IMR-90 (cell line): ENCODE measurements around the gene RPS6KB1. TPM values are rescaled to one million over a fixed set of nuclear protein-coding genes. Genes with fewer than 3 reads are reported as not detected.
A peak's percentile ranks its signal among the peaks of the same experiment; 100 is the strongest.

Experiments
- ATAC-seq: fragments of 200-7000 bp; cut with Tn5 transposase; 2 replicates; pipeline ENCODE4 v1.9.1; 2020; ENCODE audit warnings: low read depth, mild to moderate bottlenecking, moderate library complexity
- BruUV-seq: library from RNA; stranded (reverse); fragments of 400-500 nt; replicated peaks from 2 replicates; lab custom pipeline; 2021; lab: Mats Ljungman, UMichigan
- CTCF ChIA-PET: fragments of 300-600 bp; formaldehyde crosslinking; extraction: SDS; loops from one replicate; lab custom pipeline; 2021; ENCODE audit warnings: antibody characterized with exemption; lab: Yijun Ruan, JAX
- POLR2A ChIA-PET: fragments of 300-600 bp; sonication (Branson Sonifier 250); formaldehyde crosslinking; loops from one replicate; lab custom pipeline; 2022; ENCODE audit warnings: antibody characterized with exemption; ENCODE audit not compliant: unreplicated experiment; lab: Charles Lee
- DNase-seq: peaks from one replicate; pipeline ENCODE4 v3.0.0; 2013
- H2AFZ ChIP-seq: replicated peaks from 2 replicates; pipeline ENCODE3; 2013; ENCODE audit warnings: low read length, mild to moderate bottlenecking; ENCODE audit not compliant: poor library complexity
- H2AK5ac ChIP-seq: 2 replicates; pipeline ENCODE4 v1.6.1; 2013; ENCODE audit warnings: low read depth, low read length, inconsistent platforms
- H2AK9ac ChIP-seq: replicated peaks from 2 replicates; pipeline ENCODE3; 2013; ENCODE audit warnings: mild to moderate bottlenecking, low read depth, low read length, moderate library complexity; ENCODE audit not compliant: poor library complexity
- H2BK120ac ChIP-seq: 2 replicates; pipeline ENCODE4 v1.6.1; 2013; ENCODE audit warnings: low read depth, low read length, inconsistent platforms
- H2BK15ac ChIP-seq: 3 replicates; pipeline ENCODE4 v1.6.1; 2013; ENCODE audit warnings: low read depth, low read length, inconsistent platforms
- H2BK20ac ChIP-seq: 2 replicates; pipeline ENCODE4 v1.6.1; 2013; ENCODE audit warnings: low read depth, mild to moderate bottlenecking, inconsistent platforms, low read length, moderate library complexity
- H2BK5ac ChIP-seq: 2 replicates; pipeline ENCODE4 v1.6.1; 2013; ENCODE audit warnings: mild to moderate bottlenecking, low read depth, low read length, inconsistent platforms; ENCODE audit not compliant: poor library complexity, severe bottlenecking
- H3K14ac ChIP-seq: replicated peaks from 2 replicates; pipeline ENCODE4 v1.6.1; 2013; ENCODE audit warnings: low read depth, low read length, inconsistent platforms
- H3K18ac ChIP-seq: 2 replicates; pipeline ENCODE4 v1.6.1; 2013; ENCODE audit warnings: low read depth, low read length, control low read depth
- H3K23ac ChIP-seq: 2 replicates; pipeline ENCODE4 v1.6.1; 2013; ENCODE audit warnings: low read depth, low read length, inconsistent platforms
- H3K27ac ChIP-seq: 2 replicates; pipeline ENCODE4 v1.5.1; 2013; ENCODE audit warnings: mild to moderate bottlenecking, control low read depth, low read length; ENCODE audit not compliant: insufficient read depth
- H3K27me3 ChIP-seq: 2 replicates; pipeline ENCODE4 v1.6.1; 2013; ENCODE audit warnings: low read length; ENCODE audit not compliant: control insufficient read depth, insufficient read depth
- H3K36me3 ChIP-seq: 2 replicates; pipeline ENCODE4 v1.6.1; 2013; ENCODE audit warnings: low read length, mixed read lengths; ENCODE audit not compliant: control insufficient read depth, insufficient read depth
- H3K4ac ChIP-seq: 2 replicates; pipeline ENCODE4 v1.6.1; 2013; ENCODE audit warnings: low read depth, low read length, inconsistent platforms
- H3K4me1 ChIP-seq: 2 replicates; pipeline ENCODE4 v1.6.1; 2013; ENCODE audit warnings: low read length, mixed read lengths; ENCODE audit not compliant: control insufficient read depth, insufficient read depth
- H3K4me2 ChIP-seq: 2 replicates; pipeline ENCODE4 v1.6.1; 2013; ENCODE audit warnings: low read depth, mild to moderate bottlenecking, control low read depth, low read length, moderate library complexity
- H3K4me3 ChIP-seq: 2 replicates; pipeline ENCODE4 v1.5.1; 2013; ENCODE audit warnings: low read depth, mild to moderate bottlenecking, control low read depth, low read length, moderate library complexity; ENCODE audit not compliant: insufficient read depth
- H3K56ac ChIP-seq: 2 replicates; pipeline ENCODE4 v1.6.1; 2013; ENCODE audit warnings: low read length, inconsistent platforms; ENCODE audit not compliant: insufficient read depth; ENCODE audit errors: extremely low read depth
- H3K79me1 ChIP-seq, 2 experiments: 2 replicates each; pipeline ENCODE4 v1.6.1; 2013; ENCODE audit warnings: low read length in 2 of 2, inconsistent platforms in 1 of 2, low read depth in 1 of 2
- H3K9ac ChIP-seq: 2 replicates; pipeline ENCODE4 v1.6.1; 2013; ENCODE audit warnings: low read depth, low read length, control low read depth
- H3K9me1 ChIP-seq: 2 replicates; pipeline ENCODE4 v1.6.1; 2013; ENCODE audit warnings: low read length, inconsistent platforms; ENCODE audit not compliant: insufficient read depth
- H3K9me3 ChIP-seq: 2 replicates; pipeline ENCODE4 v1.6.1; 2013; ENCODE audit warnings: low read length; ENCODE audit not compliant: control insufficient read depth, insufficient read depth
- H4K20me1 ChIP-seq: 2 replicates; pipeline ENCODE4 v1.6.1; 2013; ENCODE audit warnings: low read length, inconsistent platforms; ENCODE audit not compliant: insufficient read depth
- H4K5ac ChIP-seq: 2 replicates; pipeline ENCODE4 v1.6.1; 2013; ENCODE audit warnings: mild to moderate bottlenecking, low read depth, low read length, control low read depth
- H4K8ac ChIP-seq, 2 experiments: 2 replicates each; pipeline ENCODE4 v1.6.1; 2013; ENCODE audit warnings: low read depth in 2 of 2, low read length in 2 of 2, control low read depth in 1 of 2, inconsistent platforms in 1 of 2
- H4K91ac ChIP-seq: 2 replicates; pipeline ENCODE4 v1.6.1; 2013; ENCODE audit warnings: low read depth, low read length, inconsistent platforms; ENCODE audit not compliant: insufficient read depth
- BHLHE40 ChIP-seq: fragments of 150-350 bp; IDR thresholded peaks from 2 replicates; pipeline ENCODE4 v1.6.1; 2016; ENCODE audit warnings: mild to moderate bottlenecking, low read depth, low read length
- CEBPB ChIP-seq: IDR thresholded peaks from 2 replicates; pipeline ENCODE4 v1.6.1; 2012; ENCODE audit warnings: low read depth, low read length, improper control_type of control experiment
- CHD1 ChIP-seq: IDR thresholded peaks from 2 replicates; pipeline ENCODE4 v1.6.1; 2012; ENCODE audit warnings: low read depth, low read length, improper control_type of control experiment
- FOS ChIP-seq: fragments of 150-350 bp; IDR thresholded peaks from 2 replicates; pipeline ENCODE4 v1.6.1; 2016; ENCODE audit warnings: low read depth, low read length
- MAFK ChIP-seq: IDR thresholded peaks from 2 replicates; pipeline ENCODE4 v1.6.1; 2012; ENCODE audit warnings: low read depth, low read length, improper control_type of control experiment
- MAZ ChIP-seq: IDR thresholded peaks from 2 replicates; pipeline ENCODE4 v1.6.1; 2012; ENCODE audit warnings: low read depth, mild to moderate bottlenecking, low read length, improper control_type of control experiment, moderate library complexity, borderline replicate concordance
- MXI1 ChIP-seq: IDR thresholded peaks from 2 replicates; pipeline ENCODE4 v1.6.1; 2012; ENCODE audit warnings: low read depth, mild to moderate bottlenecking, low read length, moderate library complexity, borderline replicate concordance
- NFE2L2 ChIP-seq: fragments of 150-350 bp; IDR thresholded peaks from 2 replicates; pipeline ENCODE4 v1.6.1; 2016; ENCODE audit warnings: low read depth, mild to moderate bottlenecking, low read length
- POLR2A ChIP-seq: IDR thresholded peaks from 2 replicates; pipeline ENCODE4 v1.6.1; 2012; ENCODE audit warnings: mild to moderate bottlenecking, low read depth, low read length
- RAD21 ChIP-seq: IDR thresholded peaks from 2 replicates; pipeline ENCODE4 v1.6.1; 2012; ENCODE audit warnings: low read length, improper control_type of control experiment
- RCOR1 ChIP-seq: IDR thresholded peaks from 2 replicates; pipeline ENCODE4 v1.6.1; 2012; ENCODE audit warnings: mild to moderate bottlenecking, low read length, improper control_type of control experiment; ENCODE audit not compliant: insufficient replicate concordance
- RFX5 ChIP-seq: IDR thresholded peaks from 2 replicates; pipeline ENCODE4 v1.8.0; 2012; ENCODE audit warnings: low read depth, mild to moderate bottlenecking, low read length, moderate library complexity
- SMC3 ChIP-seq: fragments of 150-350 bp; IDR thresholded peaks from 2 replicates; pipeline ENCODE4 v1.6.1; 2016; ENCODE audit warnings: low read depth, mild to moderate bottlenecking, antibody characterized with exemption, low read length, moderate library complexity
- WGBS, 2 experiments: methylation state at CpG; one replicate each; pipeline versions ENCODE4 v1.1.5 to v1.1.7; 2013; ENCODE audit warnings: missing lambda C conversion rate in 2 of 2; ENCODE audit not compliant: insufficient read length in 1 of 2; ENCODE audit errors: extremely low coverage in 2 of 2; 5-methylcytosine and 5-hydroxymethylcytosine counted together
- dilution Hi-C: fragments of 300-500 bp; cut with HindIII; formaldehyde crosslinking; loops from one replicate; pipeline ENCODE4 v1.14.3; 2018; ENCODE audit warnings: low sequenced_read_pairs; ENCODE audit not compliant: unreplicated experiment
- in situ Hi-C: fragments of 300-500 bp; cut with MboI; formaldehyde crosslinking; loops from 3 replicates; pipeline ENCODE4 v1.14.3; 2019; ENCODE audit warnings: low sequenced_read_pairs, inconsistent platforms, mixed read lengths
- intact Hi-C: fragments of 100-400 bp; cut with micrococcal nuclease; formaldehyde crosslinking; loops from 2 replicates; pipeline ENCODE4 v1.10.0; 2022
- polyA plus RNA-seq, 3 experiments: library from polyadenylated mRNA; depleted of rRNA; stranded (reverse); fragments of >200 nt; gene quantifications; 2 replicates each; pipeline ENCODE4 v1.2.3, GENCODE V29; 2012; ENCODE audit warnings: low replicate concordance in 1 of 3
- total RNA-seq: library from RNA; depleted of rRNA; stranded (reverse); fragments of >200 nt; gene quantifications from 2 replicates; pipeline ENCODE4 v1.2.3, GENCODE V29; 2012
- TF ChIP-seq, protein P1 (sequence below): fragments of 150-350 bp; IDR thresholded peaks from 2 replicates; pipeline ENCODE4 v1.6.1; 2016; ENCODE audit warnings: low read depth, mild to moderate bottlenecking, low read length, moderate library complexity, borderline replicate concordance
- TF ChIP-seq, protein P2 (sequence below): fragments of 150-350 bp; IDR thresholded peaks from 2 replicates; pipeline ENCODE4 v1.6.1; 2017; ENCODE audit warnings: mild to moderate bottlenecking, antibody characterized with exemption, low read length, low read depth

Gene RPS6KB1
- total and polyA plus RNA-seq, 2 of the 4 experiments (the other 2 are of a cell fraction): 11.7 to 20.3 TPM

DNA sequence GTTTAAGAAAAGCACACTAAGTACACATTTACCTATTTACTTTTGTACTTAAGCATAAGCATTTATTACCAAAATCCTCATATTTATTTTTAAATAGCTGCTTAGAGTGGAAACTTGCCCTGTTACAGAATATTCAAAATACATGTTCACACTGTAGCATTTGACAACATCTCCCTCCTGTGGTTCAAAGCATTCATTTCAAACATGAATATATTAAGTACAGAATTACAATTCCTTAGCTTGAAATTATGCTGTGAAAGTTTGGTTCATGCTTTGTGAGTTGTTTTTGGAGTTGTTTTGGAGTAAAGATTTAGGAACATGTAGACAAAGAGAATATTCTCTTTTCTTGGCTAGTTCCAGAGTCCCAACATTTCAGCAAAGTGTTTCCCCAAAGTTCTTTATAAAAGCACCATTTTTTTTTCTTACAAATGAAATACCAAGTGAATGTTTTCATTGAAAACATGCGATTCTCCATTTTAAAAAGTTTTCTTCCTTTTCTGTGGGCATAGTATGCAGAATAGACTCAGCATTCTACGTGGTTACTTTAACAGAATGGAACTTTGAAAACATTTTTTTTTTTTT lies 33.4 kb upstream of the RPS6KB1 start:
- Histone ChIP-seq H3K18ac (no peak overlapping the region), H3K4ac (no peak overlapping the region), H3K4me1 (peaks cover 5% of the 10 kb centered on the region; the same call in 1 of the 2 replicates), H3K4me2 (no peak overlapping the region), H2AK5ac (no peak overlapping the region), H4K8ac (0 out of 4 replicates have a peak overlapping the region, but pooled peaks have one; percentile 18 to 51), H4K20me1 (no peaks in the 10 kb centered on the region), H3K9me3 (no peaks in the 10 kb centered on the region), H3K27me3 (no peaks in the 10 kb centered on the region), H3K27ac (peak overlapping the region; percentile 43; the same call in 1 of the 2 replicates), H3K9ac (no peak overlapping the region), H4K91ac (no peak overlapping the region), H3K9me1 (peaks cover 9% of the 10 kb centered on the region), H2BK15ac (0 out of 3 replicates have a peak overlapping the region, but pooled peaks have one; percentile 48), H3K4me3 (no peak overlapping the region), H3K79me1 (peaks cover 0 to 23% of the 10 kb centered on the region in 2 experiments; a peak in 3 of 4 replicates), H2BK20ac (no peak overlapping the region), H2BK120ac (0 out of 2 replicates have a peak overlapping the region, but pooled peaks have one; percentile 65), H2AFZ (no peak overlapping the region), H3K23ac (no peak overlapping the region), H2BK5ac (peak overlapping the region; percentile 14), H3K56ac (no peak overlapping the region), H4K5ac (no peak overlapping the region), H3K36me3 (peaks cover 2% of the 10 kb centered on the region), H3K14ac (no peak overlapping the region), H2AK9ac (no peak overlapping the region)
- CTCF ChIA-PET: interaction anchor here (0.6 to 1.7 kb wide), 9 partner anchors 9 to 158 kb away, joined by 3 to 6 read pairs (median 4); no protein-coding TSS in a partner anchor
- dilution Hi-C loops: no loop called here
- in situ Hi-C loops: no loop called here
- ATAC-seq (peak; percentile 73), DNase-seq (peak; percentile 78)
- POLR2A ChIA-PET: interaction anchor here (0.6 to 2.2 kb wide), 3 partner anchors 13 to 105 kb away, joined by 4 to 8 read pairs (median 5); no protein-coding TSS in a partner anchor
- no TSS peak for BruUV-seq
- intact Hi-C loops: loop anchor here (1.0 to 2.0 kb wide), 5 partner anchors 15 to 238 kb away; partner anchors contain the start of genes PTRH2 and VMP1
- no CpG with 5 or more reads among the region's 2 CpGs for WGBS, 2 experiments
- TF ChIP-seq MAZ (no peak), CHD1 (no peak), NFE2L2 (no peak), RCOR1 (no peak), MXI1 (no peak), SMC3 (peak; percentile 89), RAD21 (peak; percentile 91), FOS (no peak), CEBPB (no peak), POLR2A (0 out of 2 replicates have a peak, but pooled peaks have one; percentile 24), BHLHE40 (no peak), RFX5 (no peak), MAFK (no peak)
- TF ChIP-seq, protein P1, sequence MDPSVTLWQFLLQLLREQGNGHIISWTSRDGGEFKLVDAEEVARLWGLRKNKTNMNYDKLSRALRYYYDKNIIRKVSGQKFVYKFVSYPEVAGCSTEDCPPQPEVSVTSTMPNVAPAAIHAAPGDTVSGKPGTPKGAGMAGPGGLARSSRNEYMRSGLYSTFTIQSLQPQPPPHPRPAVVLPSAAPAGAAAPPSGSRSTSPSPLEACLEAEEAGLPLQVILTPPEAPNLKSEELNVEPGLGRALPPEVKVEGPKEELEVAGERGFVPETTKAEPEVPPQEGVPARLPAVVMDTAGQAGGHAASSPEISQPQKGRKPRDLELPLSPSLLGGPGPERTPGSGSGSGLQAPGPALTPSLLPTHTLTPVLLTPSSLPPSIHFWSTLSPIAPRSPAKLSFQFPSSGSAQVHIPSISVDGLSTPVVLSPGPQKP: no peak
- TF ChIP-seq, protein P2, sequence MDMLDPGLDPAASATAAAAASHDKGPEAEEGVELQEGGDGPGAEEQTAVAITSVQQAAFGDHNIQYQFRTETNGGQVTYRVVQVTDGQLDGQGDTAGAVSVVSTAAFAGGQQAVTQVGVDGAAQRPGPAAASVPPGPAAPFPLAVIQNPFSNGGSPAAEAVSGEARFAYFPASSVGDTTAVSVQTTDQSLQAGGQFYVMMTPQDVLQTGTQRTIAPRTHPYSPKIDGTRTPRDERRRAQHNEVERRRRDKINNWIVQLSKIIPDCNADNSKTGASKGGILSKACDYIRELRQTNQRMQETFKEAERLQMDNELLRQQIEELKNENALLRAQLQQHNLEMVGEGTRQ: no peak
